Activated CD4-positive, alpha-beta T cell treated with anti-CD3 and anti-CD28 coated beads, Interleukin-2, amount 10 ng/mL, durations not matched to agents 7 days and 5 days (primary cell): ENCODE results near the gene DOCK6. TPM values are rescaled to one million over a fixed set of nuclear protein-coding genes. Genes with fewer than 3 reads are reported as not detected.
A peak's percentile ranks its signal among the peaks of the same experiment; 100 is the strongest.

Source experiments
- CTCF ChIA-PET: fragments of 350-600 bp; sonication (Branson Sonifier 250); formaldehyde crosslinking; loops from one replicate; lab custom pipeline; 2021; ENCODE audit warnings: antibody characterized with exemption; lab: Charles Lee
- POLR2A ChIA-PET: fragments of 350-600 bp; sonication (Branson Sonifier 250); formaldehyde crosslinking; loops from one replicate; lab custom pipeline; 2021; ENCODE audit warnings: antibody characterized with exemption; lab: Charles Lee
- DNase-seq: peaks from one replicate; pipeline ENCODE4 v3.0.0-alpha.2; 2020
- H3K27ac Mint-ChIP-seq: one replicate; pipeline ENCODE4 v1.8.0; 2021; ENCODE audit warnings: mild to moderate bottlenecking, moderate library complexity, mixed read lengths
- H3K27me3 Mint-ChIP-seq: one replicate; pipeline ENCODE4 v1.8.0; 2021; ENCODE audit warnings: mixed read lengths
- H3K36me3 Mint-ChIP-seq: one replicate; pipeline ENCODE4 v1.8.0; 2021; ENCODE audit warnings: low read depth, mixed read lengths
- H3K4me1 Mint-ChIP-seq: one replicate; pipeline ENCODE4 v1.8.0; 2021; ENCODE audit warnings: mixed read lengths
- H3K4me3 Mint-ChIP-seq: one replicate; pipeline ENCODE4 v1.8.0; 2021; ENCODE audit warnings: mild to moderate bottlenecking, moderate library complexity, mixed read lengths
- H3K9me3 Mint-ChIP-seq: one replicate; pipeline ENCODE4 v1.8.0; 2021; ENCODE audit warnings: mixed read lengths
- total RNA-seq, 2 experiments: library from RNA; stranded (reverse); gene quantifications; one replicate each; pipeline ENCODE4 v1.2.3, GENCODE V29; 2021

Gene DOCK6
- total RNA-seq, 2 experiments from 2014 or later = not detected

DNA sequence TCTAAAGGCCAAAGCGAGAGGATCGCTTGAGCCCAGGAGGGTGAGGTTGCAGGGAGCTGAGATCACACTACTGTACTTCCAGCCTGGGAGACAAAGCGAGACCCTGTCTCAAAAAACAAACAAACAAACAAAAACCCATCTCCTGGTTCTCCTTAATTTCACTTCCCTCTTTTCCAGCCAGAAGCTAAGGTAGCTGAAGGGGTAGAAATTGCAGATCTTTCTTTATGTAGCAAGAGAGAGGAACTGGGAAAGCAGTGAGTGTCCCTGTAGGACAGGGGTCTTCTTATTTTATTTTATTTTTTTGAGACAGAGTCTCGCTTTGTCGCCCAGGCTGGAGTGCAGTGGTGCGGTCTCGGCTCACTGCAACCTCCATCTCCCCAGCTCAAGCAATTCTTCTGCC lies 29.1 kb upstream of the DOCK6 start:
- ChIA-PET CTCF (interaction anchor here (1.0 to 1.3 kb wide), 2 partner anchors 10 to 144 kb away, joined by 3 to 4 read pairs; partner anchors contain the start of genes ODAD3 and PRKCSH), POLR2A (no interaction called here)
- no peaks in the 10 kb centered on the region for H3K36me3 Mint-ChIP-seq
- DNase-seq = no peak
- peaks cover 9% of the 10 kb centered on the region for H3K4me1 Mint-ChIP-seq
- peaks cover 62% of the 10 kb centered on the region for H3K27me3 Mint-ChIP-seq
- H3K9me3 Mint-ChIP-seq = no peaks in the 10 kb centered on the region
- no peak overlapping the region for H3K4me3 Mint-ChIP-seq
- H3K27ac Mint-ChIP-seq = no peak overlapping the region

DNA sequence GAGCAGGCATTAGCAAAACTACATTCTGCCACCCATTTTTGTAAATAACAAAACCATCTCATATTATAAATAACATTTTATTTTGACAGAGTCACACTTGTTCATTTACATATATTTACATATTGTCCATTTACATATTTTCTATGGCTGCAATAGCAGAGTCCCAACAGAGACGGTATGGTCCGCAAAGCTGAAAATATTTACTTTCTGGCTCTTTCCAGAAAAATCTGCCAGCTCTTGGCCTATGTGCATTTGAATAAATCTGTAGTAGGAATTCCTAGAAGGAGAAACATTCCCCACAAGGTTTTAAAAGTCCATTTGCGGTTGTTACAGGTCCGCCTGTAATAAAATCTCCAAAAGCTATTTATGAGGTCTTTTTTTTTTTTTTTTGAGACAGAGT lies 27.9 kb upstream of the DOCK6 start:
- ChIA-PET POLR2A (interaction anchor here (0.8 kb wide), 1 partner anchor 85 kb away, joined by 3 read pairs; no protein-coding TSS in a partner anchor), CTCF (interaction anchor here (0.7 to 1.0 kb wide), 3 partner anchors 126 to 192 kb away, joined by 3 to 6 read pairs (median 5); no protein-coding TSS in a partner anchor)
- Mint-ChIP-seq H3K27me3 (peaks cover 56% of the 10 kb centered on the region), H3K36me3 (no peaks in the 10 kb centered on the region), H3K4me1 (peaks cover 9% of the 10 kb centered on the region), H3K27ac (no peak overlapping the region), H3K4me3 (no peak overlapping the region), H3K9me3 (no peaks in the 10 kb centered on the region)
- no peak for DNase-seq

DNA sequence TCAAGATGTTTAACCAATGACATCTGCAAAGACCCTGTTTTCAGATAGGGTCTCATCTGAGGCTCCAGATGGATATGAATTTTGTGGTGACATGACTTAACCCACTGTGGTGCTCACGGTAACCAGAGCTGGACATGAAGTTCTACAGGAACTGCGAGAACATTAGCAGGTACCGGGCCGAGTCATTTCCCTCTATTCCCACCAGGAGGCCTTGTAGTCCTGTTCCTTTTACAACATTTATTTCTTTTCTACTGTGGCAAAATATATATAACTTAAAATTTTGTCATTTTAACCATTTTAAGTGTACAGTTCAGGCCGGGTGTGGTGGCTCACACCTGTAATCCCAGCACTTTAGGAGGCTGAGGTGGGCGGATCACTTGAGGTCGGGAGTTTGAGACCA lies 26.0 kb upstream of the DOCK6 start:
- Mint-ChIP-seq H3K36me3 (no peaks in the 10 kb centered on the region), H3K27ac (no peak overlapping the region), H3K4me3 (no peak overlapping the region), H3K9me3 (no peaks in the 10 kb centered on the region), H3K4me1 (peaks cover 1% of the 10 kb centered on the region), H3K27me3 (peaks cover 61% of the 10 kb centered on the region)
- CTCF ChIA-PET = interaction anchor here (0.5 kb wide), 1 partner anchor 96 kb away, joined by 3 read pairs; the partner anchor contains the start of gene EPOR
- POLR2A ChIA-PET = no interaction called here
- DNase-seq = no peak

DNA sequence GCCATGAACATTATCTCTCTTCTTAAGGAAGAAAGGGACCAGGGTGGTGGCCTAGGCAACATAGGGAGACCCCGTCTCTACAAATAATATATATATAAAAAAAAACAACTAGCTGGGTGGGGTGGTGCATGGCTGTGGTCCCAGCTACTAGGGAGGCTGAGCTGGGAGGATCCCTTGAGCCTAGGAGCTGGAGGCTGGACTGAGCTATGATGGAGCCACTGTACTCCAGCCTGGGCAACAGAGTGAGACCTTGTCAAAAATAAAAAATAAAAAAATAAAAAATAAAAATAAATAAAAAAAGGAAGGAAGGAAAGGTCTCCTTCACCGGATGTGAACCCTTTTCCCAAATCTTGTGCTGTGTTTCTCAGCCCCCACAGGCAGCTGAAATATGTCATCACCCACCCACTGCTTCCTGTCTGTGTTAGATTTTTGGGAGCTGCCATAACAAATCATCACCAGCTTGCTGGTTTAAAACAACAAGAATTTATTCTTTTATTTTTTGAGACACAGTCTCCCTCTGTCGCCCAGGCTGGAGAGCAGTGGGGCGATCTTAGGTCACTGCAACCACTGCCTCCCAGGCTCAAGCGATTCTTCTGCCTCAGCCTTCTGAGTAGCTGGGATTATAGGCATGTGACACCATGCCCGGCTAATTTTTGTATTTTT lies 24.1 kb upstream of the DOCK6 start:
- DNase-seq = no peak
- H3K27me3 Mint-ChIP-seq = peaks cover 72% of the 10 kb centered on the region
- no peak overlapping the region for H3K4me3 Mint-ChIP-seq
- H3K9me3 Mint-ChIP-seq = no peaks in the 10 kb centered on the region
- POLR2A ChIA-PET = no interaction called here
- no peak overlapping the region for H3K27ac Mint-ChIP-seq
- no peaks in the 10 kb centered on the region for H3K4me1 Mint-ChIP-seq
- CTCF ChIA-PET = interaction anchor here (0.9 kb wide), 1 partner anchor 196 kb away, joined by 3 read pairs; no protein-coding TSS in a partner anchor
- no peaks in the 10 kb centered on the region for H3K36me3 Mint-ChIP-seq

DNA sequence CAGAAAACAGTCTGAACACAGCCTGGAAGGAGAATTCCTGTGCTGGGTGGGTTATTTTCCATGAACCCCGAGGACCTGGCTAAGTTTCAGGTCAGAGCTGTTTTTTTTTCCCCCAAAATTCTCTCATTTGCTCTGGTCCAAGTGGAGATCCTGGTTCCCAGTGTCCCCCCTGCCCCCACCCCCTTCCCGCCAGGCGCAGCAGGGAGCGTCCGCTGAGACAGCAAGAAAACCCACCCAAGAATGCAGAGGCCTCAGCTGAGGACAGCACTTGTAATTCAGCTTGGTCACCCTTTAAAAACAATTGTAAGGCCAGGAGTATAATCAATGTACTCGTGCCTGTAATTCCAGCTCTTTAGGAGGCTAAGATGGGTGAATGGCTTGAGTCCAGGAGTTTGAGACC lies 22.2 kb upstream of the DOCK6 start:
- H3K27me3 Mint-ChIP-seq = peaks cover 64% of the 10 kb centered on the region
- H3K4me1 Mint-ChIP-seq = peaks cover 10% of the 10 kb centered on the region
- DNase-seq = no peak
- H3K9me3 Mint-ChIP-seq = peaks cover 2% of the 10 kb centered on the region
- ChIA-PET CTCF (interaction anchor here (1.9 kb wide), 1 partner anchor 97 kb away, joined by 4 read pairs; no protein-coding TSS in a partner anchor), POLR2A (no interaction called here)
- no peaks in the 10 kb centered on the region for H3K36me3 Mint-ChIP-seq
- no peak overlapping the region for H3K4me3 Mint-ChIP-seq
- H3K27ac Mint-ChIP-seq = no peak overlapping the region

DNA sequence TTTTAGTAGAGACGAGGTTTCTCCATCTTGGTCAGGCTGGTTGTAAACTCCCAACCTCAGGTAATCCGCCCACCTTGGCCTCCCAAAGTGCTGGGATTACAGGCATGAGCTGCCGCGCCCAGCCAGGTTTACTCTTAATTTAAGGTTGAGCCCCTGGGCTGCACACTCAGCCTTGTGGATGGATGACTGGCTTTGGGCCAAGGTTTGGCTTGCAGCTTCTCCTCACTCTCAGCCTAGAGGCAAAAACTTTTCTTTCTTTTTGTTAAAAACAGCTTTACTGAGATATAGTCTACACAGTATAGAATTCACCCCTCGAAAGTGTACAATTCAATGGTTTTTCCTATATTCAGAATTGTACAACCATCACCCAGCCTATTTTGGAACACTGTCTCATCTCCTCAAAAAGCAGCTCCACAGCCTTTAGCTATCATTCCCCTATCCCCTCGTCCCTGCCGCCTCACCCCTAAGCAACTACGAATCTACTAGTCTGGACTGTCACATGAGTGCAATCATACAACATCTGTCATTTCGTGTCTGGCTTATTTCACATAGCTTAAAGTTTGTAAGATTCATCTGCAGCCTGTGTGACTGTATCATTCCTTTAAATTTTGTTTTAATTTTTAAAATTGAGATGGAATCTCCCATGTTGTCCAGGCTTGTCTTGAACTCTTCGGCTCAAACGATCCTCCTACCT lies 19.2 kb upstream of the DOCK6 start:
- H3K27me3 Mint-ChIP-seq = peaks cover 59% of the 10 kb centered on the region
- H3K27ac Mint-ChIP-seq = no peak overlapping the region
- POLR2A ChIA-PET = no interaction called here

DNA sequence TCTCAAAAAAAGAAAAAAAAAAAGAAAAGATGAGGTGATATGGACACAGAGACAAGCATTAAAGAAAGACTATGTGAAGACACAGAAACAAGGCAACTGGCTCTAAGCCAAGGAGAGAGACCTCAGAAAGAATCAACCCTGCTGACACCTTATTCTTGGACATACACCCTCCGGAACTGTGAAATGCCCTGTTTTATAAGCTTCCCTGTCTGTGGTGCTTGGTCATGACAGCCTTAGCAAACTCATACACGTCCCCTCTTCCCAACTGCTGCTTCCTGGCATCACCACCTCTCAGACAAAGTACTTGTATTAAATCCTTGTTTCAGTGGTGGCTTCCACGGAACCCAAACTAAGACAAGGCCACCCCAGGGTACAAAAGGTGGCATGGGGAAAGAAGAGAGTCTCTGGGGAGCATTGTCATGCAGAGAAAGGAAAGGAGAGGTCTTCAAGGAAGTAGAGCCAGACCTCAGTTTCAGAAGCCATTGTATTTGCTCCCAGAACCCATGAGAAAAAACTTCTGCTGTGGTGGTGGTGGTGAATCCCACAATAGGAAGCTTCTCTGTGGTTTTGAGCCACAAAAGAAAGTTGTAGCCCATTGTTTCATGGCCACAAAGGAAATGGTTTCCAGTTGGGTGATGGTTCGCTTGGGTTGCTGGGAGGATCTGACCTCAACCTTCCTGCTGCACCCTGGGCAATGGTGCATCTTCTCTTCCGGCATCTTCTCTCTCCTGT lies 17.3 kb upstream of the DOCK6 start:
- POLR2A ChIA-PET = no interaction called here
- Mint-ChIP-seq H3K4me1 (peaks cover 14% of the 10 kb centered on the region), H3K36me3 (no peaks in the 10 kb centered on the region), H3K9me3 (peaks cover 12% of the 10 kb centered on the region), H3K4me3 (peak overlapping the region; percentile 43), H3K27ac (peak overlapping the region; percentile 43), H3K27me3 (peaks cover 58% of the 10 kb centered on the region)
- DNase-seq = peak; percentile 84
- CTCF ChIA-PET = interaction anchor here (1.9 kb wide), 1 partner anchor 13 kb away, joined by 5 read pairs; no protein-coding TSS in a partner anchor

More for the DNA sequence above, 19.2 kb upstream of the DOCK6 start:
- DNase-seq = no peak
- no peaks in the 10 kb centered on the region for H3K36me3 Mint-ChIP-seq
- no peak overlapping the region for H3K4me3 Mint-ChIP-seq
- CTCF ChIA-PET = interaction anchor here (1.1 to 1.9 kb wide), 2 partner anchors 10 to 15 kb away, joined by 3 to 5 read pairs; no protein-coding TSS in a partner anchor
- peaks cover 12% of the 10 kb centered on the region for H3K9me3 Mint-ChIP-seq
- H3K4me1 Mint-ChIP-seq = peaks cover 14% of the 10 kb centered on the region

DNA sequence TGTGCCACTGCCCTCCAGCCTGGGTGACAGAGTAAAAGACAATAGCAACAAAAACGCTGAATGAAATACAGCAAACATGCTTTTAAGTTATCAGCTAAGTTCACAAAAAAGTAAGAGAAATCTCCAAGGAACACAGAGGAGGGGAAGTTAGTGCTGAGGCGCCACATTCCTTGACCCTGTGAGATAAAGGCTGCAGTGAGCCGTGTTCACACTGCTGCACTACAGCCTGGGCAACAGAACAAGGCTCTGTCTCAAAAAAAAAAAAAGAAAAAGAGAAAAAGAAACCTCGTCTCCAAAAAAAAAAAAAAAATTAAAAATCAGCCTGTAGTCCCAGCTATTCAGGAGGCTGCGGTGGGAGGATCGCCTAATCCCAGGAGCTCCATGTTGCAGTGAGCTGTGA lies 16.3 kb upstream of the DOCK6 start:
- ChIA-PET POLR2A (no interaction called here), CTCF (interaction anchor here (0.7 kb wide), 1 partner anchor 16 kb away, joined by 3 read pairs; no protein-coding TSS in a partner anchor)
- no peak for DNase-seq
- Mint-ChIP-seq H3K36me3 (no peaks in the 10 kb centered on the region), H3K4me1 (peaks cover 14% of the 10 kb centered on the region), H3K9me3 (peaks cover 12% of the 10 kb centered on the region), H3K27me3 (peaks cover 59% of the 10 kb centered on the region), H3K4me3 (no peak overlapping the region), H3K27ac (peak overlapping the region; percentile 19)

DNA sequence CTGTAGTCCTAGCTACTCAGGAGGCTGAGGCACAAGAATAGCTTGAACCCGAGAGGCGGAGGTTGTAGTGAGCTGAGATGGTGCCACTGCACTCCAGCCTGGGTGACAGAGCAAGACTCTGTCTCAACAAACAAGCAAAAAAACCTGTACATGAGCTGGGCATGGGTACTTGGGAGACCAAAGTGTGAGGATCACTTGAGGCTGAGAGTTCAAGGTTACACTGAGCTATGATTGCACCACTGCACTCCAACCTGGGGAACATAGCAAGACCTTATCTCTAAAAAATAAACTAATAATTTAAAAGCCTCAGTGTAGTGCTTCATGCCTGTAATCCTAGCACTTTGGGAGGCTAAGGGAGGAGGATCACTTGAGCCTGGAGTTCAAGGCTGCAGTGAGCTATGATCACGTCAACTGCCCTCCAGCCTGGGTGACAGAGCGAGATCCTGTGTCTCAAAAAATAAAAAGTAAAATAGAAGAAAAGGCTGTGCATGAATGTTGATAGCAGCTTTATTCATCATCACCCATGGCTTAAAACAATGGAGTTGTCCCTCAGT lies 12.3 kb upstream of the DOCK6 start:
- no peaks in the 10 kb centered on the region for H3K36me3 Mint-ChIP-seq
- H3K27me3 Mint-ChIP-seq = peaks cover 48% of the 10 kb centered on the region
- ChIA-PET POLR2A (no interaction called here), CTCF (interaction anchor here (1.3 to 1.4 kb wide), 2 partner anchors 19 to 208 kb away, joined by 3 to 4 read pairs; no protein-coding TSS in a partner anchor)
- DNase-seq = no peak
- peaks cover 5% of the 10 kb centered on the region for H3K4me1 Mint-ChIP-seq
- no peak overlapping the region for H3K27ac Mint-ChIP-seq
- peaks cover 10% of the 10 kb centered on the region for H3K9me3 Mint-ChIP-seq
- no peak overlapping the region for H3K4me3 Mint-ChIP-seq

DNA sequence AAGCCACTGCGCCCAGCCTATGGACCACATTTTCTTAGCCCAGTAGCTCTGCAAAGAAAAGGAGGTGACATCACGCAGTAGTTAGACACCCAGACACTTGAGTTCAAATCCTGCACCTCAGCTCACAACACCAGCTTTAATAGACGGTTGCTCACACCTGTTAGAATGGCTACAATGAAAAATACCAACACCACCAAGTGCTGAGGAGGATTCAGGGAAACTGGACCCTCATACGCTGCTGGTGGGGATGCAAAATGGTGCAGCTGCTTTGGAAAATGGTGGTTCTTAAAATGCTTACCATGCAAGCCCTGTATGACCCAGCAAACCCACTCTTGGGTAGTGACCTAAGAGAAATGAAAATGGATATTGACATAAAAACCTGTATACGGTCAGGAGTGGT lies 11.7 kb upstream of the DOCK6 start:
- no peak for DNase-seq
- POLR2A ChIA-PET = no interaction called here
- H3K36me3 Mint-ChIP-seq = no peaks in the 10 kb centered on the region
- no peaks in the 10 kb centered on the region for H3K4me1 Mint-ChIP-seq
- peaks cover 52% of the 10 kb centered on the region for H3K27me3 Mint-ChIP-seq
- no peak overlapping the region for H3K4me3 Mint-ChIP-seq
- H3K9me3 Mint-ChIP-seq = peaks cover 8% of the 10 kb centered on the region
- H3K27ac Mint-ChIP-seq = no peak overlapping the region
- CTCF ChIA-PET = interaction anchor here (1.4 to 1.5 kb wide), 3 partner anchors 9 to 208 kb away, joined by 3 to 4 read pairs (median 4); partner anchors contain the start of gene SWSAP1

DNA sequence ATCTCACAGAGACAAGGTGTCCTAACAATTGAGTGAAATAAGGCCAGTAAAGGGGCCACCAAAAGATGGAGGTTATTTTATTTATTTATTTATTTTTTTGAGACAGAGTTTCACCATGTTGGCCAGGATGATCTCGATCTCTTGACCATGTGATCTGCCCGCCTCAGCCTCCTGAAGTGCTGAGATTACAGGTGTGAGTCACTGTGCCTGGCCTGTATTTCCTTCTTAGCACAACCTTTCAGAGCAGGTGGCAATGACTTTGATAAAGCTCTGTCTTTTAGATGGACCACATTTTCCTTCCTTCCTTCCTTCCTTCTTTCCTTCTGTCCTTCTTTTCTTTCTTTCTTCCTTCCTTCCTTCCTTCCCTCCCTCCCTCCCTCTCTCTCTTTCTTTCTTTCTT lies 11.0 kb upstream of the DOCK6 start:
- ChIA-PET CTCF (interaction anchor here (1.4 to 1.5 kb wide), 2 partner anchors 10 to 101 kb away, joined by 4 read pairs; partner anchors contain the start of gene SWSAP1), POLR2A (interaction anchor here (0.6 kb wide), 1 partner anchor 51 kb away, joined by 3 read pairs; no protein-coding TSS in a partner anchor)
- Mint-ChIP-seq H3K36me3 (no peaks in the 10 kb centered on the region), H3K27ac (no peak overlapping the region), H3K27me3 (peaks cover 55% of the 10 kb centered on the region), H3K9me3 (peaks cover 8% of the 10 kb centered on the region), H3K4me3 (no peak overlapping the region), H3K4me1 (no peaks in the 10 kb centered on the region)
- DNase-seq = no peak

DNA sequence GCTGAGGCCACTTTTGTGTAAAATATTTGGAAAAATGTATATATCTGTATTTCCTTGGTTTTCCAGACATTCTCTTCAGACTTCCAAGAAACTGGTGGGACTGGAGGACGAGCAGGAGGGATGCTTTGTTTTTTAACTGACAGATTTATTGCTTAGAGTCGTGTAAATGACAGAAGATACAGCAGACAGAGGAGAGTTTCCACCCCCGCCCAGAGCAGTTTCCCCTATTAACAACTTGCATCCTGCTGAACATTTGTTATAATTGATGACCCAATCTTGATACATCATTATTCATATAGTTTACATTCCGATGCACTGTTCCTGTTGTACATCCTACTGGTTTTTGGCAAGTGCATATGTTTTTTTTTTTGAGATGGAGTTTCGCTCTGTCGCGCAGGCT lies 7.1 kb upstream of the DOCK6 start:
- H3K9me3 Mint-ChIP-seq = no peaks in the 10 kb centered on the region
- ChIA-PET POLR2A (no interaction called here), CTCF (no interaction called here)
- H3K4me1 Mint-ChIP-seq = no peaks in the 10 kb centered on the region
- DNase-seq = no peak
- no peaks in the 10 kb centered on the region for H3K36me3 Mint-ChIP-seq
- H3K27me3 Mint-ChIP-seq = peaks cover 67% of the 10 kb centered on the region
- H3K4me3 Mint-ChIP-seq = no peak overlapping the region
- H3K27ac Mint-ChIP-seq = no peak overlapping the region
